Heart right ventricle (tissue), 16 donors: ENCODE measurements around the gene ACKR3. TPM values are rescaled to one million over a fixed set of nuclear protein-coding genes. Genes with fewer than 3 reads are reported as not detected.

Experiments
- ATAC-seq, 8 donors: fragments of 200-7000 bp; cut with Tn5 transposase; one replicate each; pipeline ENCODE4 v1.9.1; 2020; ENCODE audit warnings: mild to moderate bottlenecking in 8 of 8, moderate library complexity in 8 of 8, moderate number of reproducible peaks in 1 of 8
- DNase-seq, 2 donors: peaks; one replicate each; pipeline ENCODE4 v3.0.0-alpha.2; 2020
- H3K27ac ChIP-seq, 10 donors: fragments of 200-600 bp; sonication (generic) in 2 of 10; one replicate each; pipeline versions ENCODE4 v1.5.0 to v1.8.0; 2020 to 2022; ENCODE audit warnings: mild to moderate bottlenecking in 3 of 10
- H3K27me3 ChIP-seq, 7 donors: fragments of 200-600 bp; one replicate each; pipeline ENCODE4 v1.8.0; 2021 to 2022; ENCODE audit warnings: mild to moderate bottlenecking in 2 of 7
- H3K36me3 ChIP-seq, 9 donors: fragments of 200-600 bp; sonication (generic) in 1 of 9; one replicate each; pipeline versions ENCODE4 v1.5.0 to v1.8.0; 2020 to 2022; ENCODE audit warnings: mild to moderate bottlenecking in 2 of 9
- H3K4me1 ChIP-seq, 9 donors: fragments of 200-600 bp; sonication (generic) in 1 of 9; one replicate each; pipeline versions ENCODE4 v1.5.0 to v1.8.0; 2020 to 2022; ENCODE audit warnings: mild to moderate bottlenecking in 4 of 9
- H3K4me3 ChIP-seq, 10 donors: fragments of 200-600 bp; sonication (generic) in 2 of 10; one replicate each; pipeline versions ENCODE4 v1.5.0 to v1.8.0; 2020 to 2022; ENCODE audit warnings: mild to moderate bottlenecking in 7 of 10, moderate library complexity in 2 of 10
- H3K9me3 ChIP-seq, 11 donors: fragments of 200-600 bp in 10 of 11; sonication (generic) in 2 of 11; one replicate each; pipeline versions ENCODE4 v1.5.0 to v1.8.0; 2013 to 2022; ENCODE audit warnings: mild to moderate bottlenecking in 2 of 11, control low read depth in 1 of 11, moderate library complexity in 1 of 11
- CTCF ChIP-seq, 9 donors: fragments of 200-600 bp; sonication (generic) in 2 of 9; IDR thresholded peaks; one replicate each; pipeline versions ENCODE4 v1.5.0 to v1.8.0; 2021 to 2022; ENCODE audit warnings: antibody characterized with exemption in 9 of 9, mild to moderate bottlenecking in 5 of 9, moderate library complexity in 1 of 9
- WGBS, 2 donors: extraction: QIAGEN DNeasy Blood & Tissue Kit; methylation state at CpG; one replicate each; pipeline ENCODE4 v1.1.7; 2013; ENCODE audit warnings: inconsistent platforms in 1 of 2; 5-methylcytosine and 5-hydroxymethylcytosine counted together
- intact Hi-C, 10 donors: fragments of 100-400 bp; cut with DNase I; formaldehyde crosslinking; loops; one replicate each; pipeline versions ENCODE4 v1.11.1 to v1.14.2; 2022
- polyA plus RNA-seq, 2 donors: library from polyadenylated mRNA; stranded (reverse); fragments of 200-250 nt; gene quantifications; one replicate each; pipeline ENCODE4 v1.2.3, GENCODE V29; 2013
- total RNA-seq, 10 donors: library from RNA; stranded (reverse); fragmentation: NEBNext Ultra II Directional in 3 of 10; extraction: Animal tissue kit (Norgen Biotek cat#: 25700) in 3 of 10; gene quantifications; one replicate each; pipeline versions ENCODE4 v1.2.1 to v1.2.4, GENCODE V29; 2021 to 2023
- donor health status: Arrhythmogenic right ventricular cardiomyopathy.
- donor health status: ischemic (EF 13 %, LVEDD 7.1; RV severe dilation, severe dysfunction).
- donor health status: healthy with polysubstance abuse.
- donor health status: DM: no; HTN: yes; CAD: no.
- donor health status: DM: no; HTN: no; CAD: no.
- donor health status: ischemic (EF 25% LVEDD 6.9; RV normal size, moderate dysfunction).
- donor health status: ischemic (EF 25% LVEDD 5.7; RV mildly dilated, moderate dysfunction).
- donor health status: healthy.
- donor health status: DM: yes; HTN: yes; CAD: no.
- donor health status: Ischemic cardiomyopathy.
- donor health status: ischemic (EF 35%, LVEDD 5.7; RV mildly dilated, moderate dysfunction).
- donor health status: nonischemic (EF 11% LVEDD 7.7; RV severe dilation, severe dysfunction).
- donor health status: DM: yes; HTN: yes; CAD: no.
- donor health status: PGD.
- donor health status: ischemic (EF 29% LVEDD 5.4; RV normal size, mild dysfunction).
- donor health status: nonischemic (EF 23%, LVEDD 6.1; RV moderate dilation, normal function).

The ACKR3 gene
- total and polyA plus RNA-seq, 12 donors, result 17.7 to 102 (median 42.5) TPM

- no peak for DNase-seq
- peak in 3 of 8 donors; percentile 6 to 16 (median 8) for ATAC-seq
- Histone ChIP-seq H3K9me3 (no peaks in the 10 kb centered on the region), H3K27ac (peak overlapping the region in 5 of 10 donors; percentile 51 to 76 (median 70)), H3K4me1 (peaks cover 6 to 88% (median 64%) of the 10 kb centered on the region in 9 donors), H3K36me3 (peaks cover 0 to 32% (median 7%) of the 10 kb centered on the region in 9 donors), H3K4me3 (no peak overlapping the region), H3K27me3 (no peaks in the 10 kb centered on the region)
- 68 to 70% methylated on average over 8 of the region's 8 CpGs for WGBS, 2 donors
- TF ChIP-seq CTCF (IDR thresholded peaks at IDR 0.05), result peak in 2 of 9 donors; percentile 15 to 22
- intact Hi-C loops, result loop anchor here in 6 of 10 donors (10.0 kb wide), 5 partner anchors 89 to 299 kb away; no protein-coding TSS in a partner anchor
These were observed 6.5 kb downstream of the ACKR3 start for GRCh38 chr2:236576087-236576486.

DNA sequence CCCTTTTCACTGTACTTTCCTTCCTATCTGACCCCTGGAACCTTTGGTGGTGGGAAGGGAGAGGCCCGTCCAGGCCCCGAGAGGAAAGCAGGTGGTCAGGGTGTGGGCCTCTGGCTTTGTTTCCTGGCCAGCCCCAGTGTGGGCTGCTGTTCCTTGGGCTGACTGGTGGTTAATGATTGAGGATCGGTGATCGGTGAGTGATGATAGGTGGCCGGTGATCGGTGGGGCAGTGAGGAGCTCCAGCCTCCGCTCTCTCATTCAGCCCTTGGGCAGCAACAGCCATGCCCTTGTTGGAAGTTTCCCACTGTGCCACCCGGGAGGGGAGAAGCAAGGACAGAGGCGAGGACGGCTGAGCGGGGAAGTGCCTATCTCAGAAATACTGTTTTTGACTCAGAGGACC is 7.3 kb downstream of the ACKR3 start:
- 75 to 76% methylated on average over 11 of the region's 11 CpGs for WGBS, 2 donors
- no peak overlapping the region for H3K4me3 ChIP-seq
- H3K36me3 ChIP-seq, result peaks cover 0 to 41% (median 15%) of the 10 kb centered on the region in 9 donors
- no peak for DNase-seq
- no peaks in the 10 kb centered on the region for H3K27me3 ChIP-seq
- peaks cover 6 to 84% (median 60%) of the 10 kb centered on the region in 9 donors for H3K4me1 ChIP-seq
- peak in 2 of 8 donors; percentile 6 to 9 for ATAC-seq
- H3K27ac ChIP-seq, result peak overlapping the region in 8 of 10 donors; percentile 12 to 76 (median 58)
- TF ChIP-seq CTCF (IDR thresholded peaks at IDR 0.05), result no peak
- intact Hi-C loops, result loop anchor here in 6 of 10 donors (10.0 kb wide), 5 partner anchors 88 to 298 kb away; no protein-coding TSS in a partner anchor
- no peaks in the 10 kb centered on the region for H3K9me3 ChIP-seq

GRCh38 chr2:236577481-236578410 is 8.1 kb downstream of the ACKR3 start:
- no peaks in the 10 kb centered on the region for H3K27me3 ChIP-seq
- H3K9me3 ChIP-seq, result no peaks in the 10 kb centered on the region
- peak in 2 of 9 donors; percentile 16 to 23 for TF ChIP-seq CTCF (IDR thresholded peaks at IDR 0.05)
- H3K36me3 ChIP-seq, result peaks cover 0 to 49% (median 22%) of the 10 kb centered on the region in 9 donors
- 72 to 79% methylated on average over 22 of the region's 22 CpGs for WGBS, 2 donors
- H3K4me1 ChIP-seq, result peaks cover 6 to 82% (median 52%) of the 10 kb centered on the region in 9 donors
- ATAC-seq (peak; percentile 26 to 62 (median 46)), DNase-seq (no peak)
- H3K4me3 ChIP-seq, result no peak overlapping the region
- intact Hi-C loops, result loop anchor here in 6 of 10 donors (10.0 kb wide), 5 partner anchors 87 to 297 kb away; no protein-coding TSS in a partner anchor
- H3K27ac ChIP-seq, result peak overlapping the region in 8 of 10 donors; percentile 12 to 76 (median 58)

DNA sequence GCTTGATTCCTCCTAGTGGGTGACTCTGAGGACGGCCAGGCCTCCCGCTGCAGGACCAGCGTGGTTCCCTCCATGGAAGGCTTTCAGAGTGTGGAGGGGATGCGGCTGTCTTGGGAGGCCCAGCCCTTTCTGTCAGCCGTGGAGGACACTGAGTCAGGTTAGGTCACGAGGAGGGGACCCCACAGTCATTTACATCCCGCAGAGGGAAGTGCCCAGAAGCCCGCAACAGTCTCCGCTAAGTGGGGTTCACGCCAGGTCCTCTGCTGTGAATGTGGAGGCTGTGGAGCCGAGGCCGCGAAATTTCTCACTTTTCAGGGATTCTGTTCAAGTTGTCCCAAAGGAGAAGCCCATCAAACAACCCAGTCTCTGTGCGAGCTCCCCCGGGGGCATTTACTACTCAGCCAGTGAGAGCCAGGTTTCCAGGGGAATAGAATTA is 8.8 kb downstream of the ACKR3 start:
- TF ChIP-seq CTCF (IDR thresholded peaks at IDR 0.05), result no peak
- Histone ChIP-seq H3K36me3 (peaks cover 0 to 52% (median 22%) of the 10 kb centered on the region in 9 donors), H3K9me3 (no peaks in the 10 kb centered on the region), H3K4me1 (peaks cover 5 to 78% (median 46%) of the 10 kb centered on the region in 9 donors), H3K4me3 (no peak overlapping the region), H3K27ac (peak overlapping the region in 6 of 10 donors; percentile 41 to 76 (median 58)), H3K27me3 (no peaks in the 10 kb centered on the region)
- ATAC-seq, result no peak
- no peak for DNase-seq
- 93 to 95% methylated on average over 15 of the region's 15 CpGs for WGBS, 2 donors
- intact Hi-C loops, result loop anchor here in 6 of 10 donors (10.0 kb wide), 5 partner anchors 86 to 296 kb away; no protein-coding TSS in a partner anchor
